Germinal center (tissue), 1 donor: Measurements from ENCODE around the gene SMO.
"Not testable (repeated sequence)": the region's sequence is repeated elsewhere in the genome, so short reads cannot be mapped to it uniquely, and the experiment has no call there.

ENCODE experiments used
- DNase-seq: peaks from one replicate; pipeline ENCODE4 v3.0.0; 2012; ENCODE audit warnings: mixed read lengths, low spot score

The SMO gene

GRCh38 chr7:129240119-129240820 is 51.8 kb downstream of the SMO start:
- DNase-seq, result no peak

GRCh38 chr7:129244220-129244619 is 55.8 kb downstream of the SMO start:
- DNase-seq, result no peak

- no peak for DNase-seq
Measured at GRCh38 chr7:129245533-129245932, 57.1 kb downstream of the SMO start.

GRCh38 chr7:129247087-129247486 is 58.7 kb downstream of the SMO start:
- DNase-seq, result no peak

- DNase-seq, result no peak
Measured at GRCh38 chr7:129252128-129252527, 63.7 kb downstream of the SMO start.

- not testable (repeated sequence) for DNase-seq
Measured at GRCh38 chr7:129252603-129253002, 64.2 kb downstream of the SMO start.

GRCh38 chr7:129255800-129256199 is 67.4 kb downstream of the SMO start:
- DNase-seq, result no peak

- no peak for DNase-seq
Measured at GRCh38 chr7:129256221-129256620, 67.8 kb downstream of the SMO start.

- DNase-seq, result no peak
Measured at GRCh38 chr7:129257168-129257567, 68.7 kb downstream of the SMO start.

GRCh38 chr7:129258649-129259389 is 70.4 kb downstream of the SMO start:
- DNase-seq, result no peak

- no peak for DNase-seq
Measured at GRCh38 chr7:129262324-129262723, 73.9 kb downstream of the SMO start.
